Glomerular visceral epithelial cell (primary cell): ENCODE data around the gene CRAMP1.
"Not testable (repeated sequence)": the region's sequence is repeated elsewhere in the genome, so short reads cannot be mapped to it uniquely, and the experiment has no call there.

Experiments used
- DNase-seq: peaks from one replicate; pipeline ENCODE4 v3.0.0-alpha.2; 2016; ENCODE audit errors: extremely low spot score

CRAMP1 gene, protein sequence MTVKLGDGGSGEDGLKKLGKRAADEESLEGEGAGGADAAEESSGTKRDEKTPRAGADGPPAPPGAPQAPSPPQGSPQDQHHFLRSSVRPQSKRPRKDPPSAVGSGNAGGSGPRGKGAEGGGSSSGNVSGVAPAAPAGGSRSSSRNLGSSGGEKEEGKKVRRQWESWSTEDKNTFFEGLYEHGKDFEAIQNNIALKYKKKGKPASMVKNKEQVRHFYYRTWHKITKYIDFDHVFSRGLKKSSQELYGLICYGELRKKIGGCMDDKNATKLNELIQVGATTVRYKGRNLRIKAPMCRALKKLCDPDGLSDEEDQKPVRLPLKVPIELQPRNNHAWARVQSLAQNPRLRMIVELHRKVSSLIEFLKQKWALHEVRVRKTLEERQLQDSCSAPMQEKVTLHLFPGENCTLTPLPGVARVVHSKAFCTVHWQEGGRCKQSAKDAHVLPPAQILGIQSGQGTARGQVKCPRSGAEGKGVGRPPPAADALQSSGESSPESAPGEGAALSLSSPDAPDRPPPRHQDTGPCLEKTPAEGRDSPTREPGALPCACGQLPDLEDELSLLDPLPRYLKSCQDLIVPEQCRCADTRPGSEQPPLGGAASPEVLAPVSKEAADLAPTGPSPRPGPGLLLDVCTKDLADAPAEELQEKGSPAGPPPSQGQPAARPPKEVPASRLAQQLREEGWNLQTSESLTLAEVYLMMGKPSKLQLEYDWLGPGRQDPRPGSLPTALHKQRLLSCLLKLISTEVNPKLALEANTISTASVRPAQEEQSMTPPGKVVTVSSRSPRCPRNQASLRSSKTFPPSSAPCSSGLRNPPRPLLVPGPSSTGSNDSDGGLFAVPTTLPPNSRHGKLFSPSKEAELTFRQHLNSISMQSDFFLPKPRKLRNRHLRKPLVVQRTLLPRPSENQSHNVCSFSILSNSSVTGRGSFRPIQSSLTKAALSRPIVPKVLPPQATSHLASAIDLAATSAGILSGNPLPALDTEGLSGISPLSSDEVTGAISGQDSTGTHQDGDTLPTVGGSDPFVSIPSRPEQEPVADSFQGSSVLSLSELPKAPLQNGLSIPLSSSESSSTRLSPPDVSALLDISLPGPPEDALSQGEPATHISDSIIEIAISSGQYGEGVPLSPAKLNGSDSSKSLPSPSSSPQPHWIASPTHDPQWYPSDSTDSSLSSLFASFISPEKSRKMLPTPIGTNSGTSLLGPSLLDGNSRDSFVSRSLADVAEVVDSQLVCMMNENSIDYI (N-terminal part only)

DNA sequence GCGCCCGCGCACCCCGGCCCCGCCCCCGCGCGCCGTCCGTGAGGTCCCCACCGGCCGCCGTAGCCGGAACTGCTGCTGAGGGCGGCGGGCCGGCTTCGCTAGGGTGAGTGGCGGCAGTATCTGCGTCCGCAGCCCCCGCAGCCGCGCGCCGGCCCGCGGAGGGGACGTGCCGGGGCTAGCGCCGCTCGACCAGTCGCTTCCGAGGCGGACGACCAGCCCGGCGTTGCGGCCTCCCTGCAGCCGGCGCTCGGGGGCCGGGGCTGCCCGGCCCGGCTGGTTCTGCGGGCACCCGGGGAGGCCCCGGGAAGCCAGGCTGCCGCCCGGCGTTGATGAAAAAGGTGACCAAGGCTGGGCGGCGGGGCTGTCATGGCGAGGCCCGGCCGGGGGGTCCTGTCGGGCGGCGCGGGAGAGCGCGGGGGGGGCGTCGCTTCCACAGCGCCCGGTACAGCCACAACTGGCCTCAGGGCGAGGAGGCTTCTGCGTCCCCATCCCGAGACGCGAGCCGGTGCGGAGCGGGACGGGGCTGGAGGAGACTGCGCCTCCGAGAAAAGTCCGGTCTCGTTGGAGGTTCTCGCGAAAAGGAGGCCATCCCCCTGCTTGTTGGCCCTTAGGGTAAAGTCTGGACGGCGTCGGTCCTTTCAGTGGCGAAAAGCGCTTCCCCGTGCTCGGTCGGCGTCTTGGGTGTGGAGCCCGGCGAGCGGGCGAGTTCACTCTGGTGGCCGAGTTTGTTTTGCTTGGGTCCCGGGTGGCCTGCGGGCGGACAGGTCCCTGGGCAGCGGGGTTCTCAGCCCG is at the start of gene CRAMP1:
Gene CRAMP1, plus strand, starts transcription at position 41 of the 792 bp plus-strand sequence. CDS start 2,280 bp downstream, outside the sequence.
- DNase-seq: peak; percentile 12

DNA sequence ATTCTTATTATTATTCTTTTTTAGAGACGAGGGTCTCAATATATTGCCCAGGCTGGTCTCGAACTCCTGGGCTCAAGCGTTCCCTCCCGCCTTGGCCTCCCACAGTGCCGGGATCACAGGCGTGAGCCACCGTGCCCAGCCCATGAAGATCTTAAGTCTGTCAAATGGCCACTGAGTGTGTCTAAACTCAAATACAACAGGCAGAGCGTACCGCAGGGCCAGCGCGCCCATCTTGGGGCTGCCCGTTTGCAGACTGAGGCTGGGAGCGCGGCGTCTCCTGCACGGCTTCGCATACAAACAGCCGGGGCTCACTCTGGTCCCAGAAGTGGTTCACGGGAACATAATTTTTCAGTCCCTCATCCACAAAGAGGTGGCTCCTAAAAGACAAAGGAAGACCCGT is 48.4 kb upstream of the CRAMP1 start:
- DNase-seq: no peak

DNA sequence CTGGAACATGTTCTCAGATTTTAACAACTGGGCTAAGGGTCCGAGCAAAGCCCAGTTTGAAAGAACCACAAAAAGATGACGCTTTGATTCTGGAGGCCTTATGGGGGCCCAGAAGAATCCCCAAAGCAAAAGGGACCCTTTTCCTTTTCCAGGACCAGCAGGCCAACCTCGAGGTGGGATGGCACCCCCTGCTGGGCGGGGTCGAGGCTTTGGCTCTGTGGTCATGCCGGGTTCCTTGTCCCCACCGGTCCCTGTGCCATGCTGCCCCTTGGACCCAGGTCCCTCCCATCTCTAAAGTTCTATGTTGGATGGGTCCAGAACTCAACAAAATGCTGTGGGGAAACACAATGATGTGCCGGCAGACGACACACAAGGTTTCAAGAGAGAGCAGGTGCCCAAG is 47.8 kb upstream of the CRAMP1 start:
- DNase-seq: no peak

DNA sequence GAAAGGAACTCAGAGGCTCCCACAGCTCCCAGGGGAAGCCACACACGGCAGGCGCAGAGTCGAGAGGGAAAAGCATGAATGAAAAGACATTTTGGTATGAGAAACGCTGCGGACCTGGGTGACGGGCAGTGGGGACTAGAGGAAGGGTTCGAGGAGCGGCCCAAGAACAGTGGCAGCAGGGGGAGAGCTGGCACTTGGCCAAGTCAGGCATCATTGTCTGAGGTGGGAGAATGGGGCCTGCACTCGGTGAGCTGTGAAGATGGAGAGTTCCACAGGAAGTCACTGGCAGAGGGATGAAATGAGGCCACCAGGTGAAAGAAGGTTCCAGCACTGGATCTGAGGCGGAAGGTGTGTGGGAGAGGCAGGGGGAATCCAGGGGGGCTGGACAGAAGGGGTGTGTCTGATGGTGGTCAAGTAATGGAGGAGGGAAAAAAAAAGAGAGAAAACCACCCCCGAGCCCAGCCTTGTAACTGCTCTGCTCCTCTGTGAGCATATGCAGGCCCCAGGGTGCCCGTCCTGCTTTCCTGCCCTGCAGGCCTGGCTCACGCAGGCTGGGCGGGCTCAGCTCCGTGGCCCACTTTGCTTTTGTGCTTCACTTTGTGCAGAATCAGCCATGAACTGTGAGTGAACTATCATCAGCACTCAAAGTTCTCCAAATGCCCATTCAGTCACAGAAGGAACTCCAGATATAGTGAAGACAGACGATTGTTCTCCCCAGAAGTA is 46.9 kb upstream of the CRAMP1 start:
- no peak for DNase-seq

DNA sequence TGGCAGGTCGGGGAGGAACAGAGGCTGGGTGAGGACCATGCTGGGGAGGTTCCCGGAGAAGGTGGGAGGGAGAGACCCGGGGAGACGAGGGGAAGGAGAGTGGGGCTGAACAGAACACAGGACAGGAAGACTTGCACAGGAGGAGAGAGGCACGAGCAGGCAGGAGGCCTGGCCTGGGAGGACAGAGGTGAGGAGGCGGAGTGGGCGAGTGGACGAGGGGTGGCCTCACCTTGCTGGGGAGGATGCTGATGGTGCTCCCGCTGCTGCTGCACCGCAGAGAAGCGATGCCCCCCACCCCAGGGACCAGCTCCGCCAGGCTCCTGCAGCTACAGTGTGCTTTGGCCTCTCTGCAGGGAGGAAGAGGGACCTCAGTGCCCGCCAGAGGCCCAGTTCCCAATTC is 44.2 kb upstream of the CRAMP1 start:
- no peak for DNase-seq

DNA sequence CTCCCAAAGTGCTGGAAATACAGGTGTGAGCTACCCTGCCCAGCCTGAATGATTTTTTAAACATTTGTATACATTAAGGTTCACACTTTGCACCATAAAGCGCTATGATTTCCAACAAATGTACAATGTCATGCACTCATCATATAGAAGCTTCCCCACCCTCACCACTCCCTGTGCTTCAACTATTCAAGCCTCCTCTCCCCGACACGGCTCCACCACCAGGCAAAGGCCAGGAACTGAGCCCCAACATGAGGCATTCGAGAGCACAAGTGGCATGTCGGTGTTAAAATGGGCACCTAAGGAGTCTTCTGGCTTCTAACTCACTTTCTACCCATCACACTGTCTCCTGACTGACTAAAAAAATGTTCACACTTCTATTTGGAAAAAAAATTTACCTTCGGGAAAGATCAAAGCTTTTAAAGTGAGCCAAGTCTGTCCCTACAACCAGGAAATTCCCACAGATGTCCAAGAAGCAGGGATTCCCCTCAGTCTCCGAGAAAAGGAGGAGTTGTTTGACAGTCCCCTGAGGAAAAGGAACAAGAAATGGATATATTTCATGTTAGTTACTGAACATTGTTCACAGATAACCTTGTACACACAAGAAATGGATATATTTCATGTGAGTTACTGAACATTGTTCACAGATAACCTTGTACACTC is 41.0 kb upstream of the CRAMP1 start:
- DNase-seq: no peak

DNA sequence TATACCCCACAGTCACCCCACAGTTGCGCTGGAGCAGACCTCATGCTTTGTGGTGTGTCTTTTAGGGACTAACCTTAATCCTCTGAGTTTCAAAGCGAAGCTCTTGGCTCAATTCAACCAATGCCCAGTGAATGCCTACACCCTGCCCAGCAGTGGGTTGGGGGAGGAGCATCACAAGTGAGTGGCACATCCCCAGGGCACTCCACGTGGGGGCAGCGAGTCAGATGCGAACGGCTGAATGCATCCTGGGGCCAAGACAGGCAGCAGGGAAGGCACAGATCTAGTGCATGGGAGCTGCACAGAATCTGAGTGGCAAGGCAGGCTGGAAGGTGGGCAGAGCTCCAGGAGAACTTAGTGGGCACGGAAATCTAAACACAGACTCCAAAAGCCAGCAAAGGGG is 39.5 kb upstream of the CRAMP1 start:
- peak; percentile 24 for DNase-seq

DNA sequence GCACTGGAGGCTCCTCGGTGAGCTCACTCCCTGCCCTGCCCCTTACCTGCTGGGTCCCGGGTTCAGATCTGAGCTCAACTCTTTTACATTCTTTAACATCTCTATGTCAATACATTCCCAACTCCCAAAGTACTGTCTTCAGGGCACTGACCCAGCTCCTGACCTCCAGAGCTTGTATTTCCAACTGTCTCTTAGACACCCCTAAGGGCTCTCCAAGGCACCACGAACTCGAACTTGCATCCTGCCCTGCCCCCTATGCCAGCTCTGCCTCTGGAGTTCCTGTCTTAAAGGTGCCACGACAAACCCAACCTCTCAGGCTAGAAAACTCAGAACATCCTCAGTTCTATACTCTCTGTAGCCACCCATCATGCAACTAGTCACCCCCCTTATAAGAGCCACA is 38.9 kb upstream of the CRAMP1 start:
- DNase-seq: no peak

DNA sequence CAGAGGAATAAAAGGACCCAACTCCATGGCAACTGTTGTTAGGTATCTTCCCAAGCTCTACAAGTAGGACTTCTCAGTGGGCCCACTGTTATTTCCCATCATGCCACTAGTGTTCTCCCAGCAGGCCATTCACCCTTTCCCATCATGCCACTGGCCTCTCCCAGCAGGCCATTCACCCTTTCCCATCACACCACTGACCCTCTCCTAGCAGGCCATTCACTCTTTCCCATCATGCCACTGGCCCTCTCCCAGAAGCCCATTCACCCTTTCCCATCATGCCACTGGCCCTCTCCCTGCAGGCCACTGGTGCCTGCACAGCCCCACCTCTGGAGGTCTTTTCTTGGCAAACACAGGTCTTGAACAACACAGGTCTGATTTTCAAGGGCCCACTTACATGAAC is 36.6 kb upstream of the CRAMP1 start:
- no peak for DNase-seq

DNA sequence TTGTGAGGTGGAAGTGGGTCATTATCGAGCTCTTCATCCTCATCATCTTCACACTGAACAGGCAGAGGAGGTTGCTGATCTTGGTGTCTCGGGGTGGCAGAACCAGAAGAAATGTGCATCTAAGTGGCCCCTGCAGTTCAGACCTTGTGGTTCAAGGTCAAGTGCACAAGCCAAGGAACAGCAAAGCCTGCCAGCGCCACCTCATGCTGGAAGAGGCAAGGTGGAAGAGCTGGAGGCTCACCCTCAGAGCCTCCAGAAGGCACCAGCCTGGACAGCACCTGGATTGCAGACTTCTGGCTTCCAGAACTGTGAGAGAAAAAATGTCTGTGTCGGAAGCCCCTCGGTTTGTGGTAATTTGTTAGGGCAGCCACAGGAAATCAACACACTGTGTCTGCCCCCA is 32.9 kb upstream of the CRAMP1 start:
- no peak for DNase-seq

DNA sequence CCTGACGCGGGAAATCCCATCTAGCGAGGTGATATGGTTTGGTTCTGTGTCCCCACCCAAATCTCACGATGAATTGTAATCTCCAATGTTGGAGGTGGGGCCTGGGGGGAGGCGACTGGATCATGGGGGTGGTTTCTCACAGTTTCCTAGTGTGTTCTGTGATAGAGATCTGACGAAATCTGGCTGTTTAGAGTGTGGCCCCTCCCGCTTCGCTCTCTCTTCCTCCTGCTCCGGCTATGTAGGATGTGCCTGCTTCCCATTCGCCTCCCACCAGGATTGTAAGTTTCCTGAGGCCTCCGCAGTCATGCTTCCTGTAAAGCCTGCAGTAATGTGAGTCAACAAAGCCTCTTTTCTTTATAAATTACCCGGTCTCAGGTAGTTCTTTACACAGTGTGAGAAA is 31.9 kb upstream of the CRAMP1 start:
- DNase-seq: no peak

DNA sequence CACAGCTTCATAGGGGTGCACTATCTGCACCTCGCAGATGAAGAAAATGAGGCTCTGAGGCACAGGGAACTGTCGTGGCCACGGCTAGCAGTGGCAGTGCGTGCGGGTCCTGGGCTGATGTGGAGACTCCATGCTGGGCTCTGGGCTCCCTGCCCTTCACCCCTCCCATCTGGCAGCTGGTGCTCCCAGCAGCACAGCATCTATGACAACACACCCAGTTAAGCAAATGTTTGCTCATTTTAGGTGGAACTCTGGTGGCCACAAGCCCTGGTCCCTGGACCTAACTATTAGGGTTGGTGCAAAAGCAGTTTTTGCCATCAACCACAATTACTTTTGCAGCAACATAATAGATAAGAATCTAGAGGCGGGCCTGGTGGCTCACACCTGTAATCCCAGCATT is 31.2 kb upstream of the CRAMP1 start:
- no peak for DNase-seq

DNA sequence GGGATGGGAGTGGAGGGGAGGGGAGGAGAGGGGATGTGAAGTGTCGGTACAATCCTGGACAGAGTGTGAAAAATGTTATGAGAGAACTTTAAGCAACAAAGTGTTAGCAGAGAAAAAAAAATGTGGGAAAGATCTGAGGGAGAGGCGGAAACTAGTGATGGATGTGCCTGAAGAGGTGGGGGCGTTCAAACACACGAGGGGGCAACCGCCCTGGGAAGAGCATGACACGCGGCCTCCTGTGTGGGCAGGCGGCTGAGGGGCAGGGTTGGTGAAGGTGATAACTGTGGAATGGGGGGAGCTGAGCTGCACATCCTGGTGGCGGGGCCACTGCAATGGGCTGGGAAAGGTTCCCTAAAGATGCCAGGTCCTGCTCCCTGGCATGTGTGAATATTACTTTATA is 30.4 kb upstream of the CRAMP1 start:
- no peak for DNase-seq

DNA sequence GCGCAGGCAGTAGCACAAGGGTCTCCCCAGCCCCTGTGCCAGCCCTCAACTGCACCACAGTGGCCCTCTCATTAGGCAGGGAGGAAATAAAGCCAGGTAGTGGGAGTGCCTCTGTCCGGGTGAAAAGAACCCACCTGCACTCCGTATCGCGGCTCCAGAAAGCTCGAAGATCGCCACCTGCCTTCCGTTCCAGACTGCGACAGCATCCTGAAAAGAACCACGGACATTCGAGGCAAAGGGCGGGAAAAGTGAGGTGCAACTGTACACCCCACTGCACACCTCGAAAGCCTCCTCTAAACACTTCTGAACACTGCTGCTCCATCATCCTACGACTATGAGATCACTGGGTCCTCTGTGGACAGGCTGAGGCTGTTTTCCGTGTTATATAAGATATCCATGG is 29.0 kb upstream of the CRAMP1 start:
- no peak for DNase-seq

DNA sequence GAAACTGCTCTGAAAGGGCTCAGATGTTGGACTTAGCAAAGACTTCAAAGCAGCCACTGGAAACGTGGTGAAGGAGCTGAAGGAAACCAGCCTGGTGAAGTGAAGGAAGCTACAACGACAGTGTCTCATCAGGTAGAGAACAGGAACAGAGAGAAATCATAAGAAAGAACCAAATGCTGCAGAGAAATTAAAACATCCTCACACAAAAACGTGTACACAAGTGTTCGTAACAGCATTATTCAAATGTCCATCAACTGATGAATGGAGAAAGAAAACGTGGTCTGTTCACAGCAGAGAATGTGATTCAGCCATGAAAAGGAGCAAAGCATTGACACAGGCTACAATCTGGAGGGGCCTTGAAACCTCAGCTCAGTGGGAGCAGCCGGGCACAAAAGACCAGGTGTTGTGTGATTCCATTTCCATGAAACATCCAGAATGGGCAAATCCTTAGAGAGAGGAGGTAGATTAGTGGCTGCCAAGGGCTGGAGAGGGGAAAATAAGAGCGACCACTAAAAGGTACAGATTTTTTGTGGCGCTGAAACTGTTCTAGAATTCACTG is 27.2 kb upstream of the CRAMP1 start:
- DNase-seq: no peak

DNA sequence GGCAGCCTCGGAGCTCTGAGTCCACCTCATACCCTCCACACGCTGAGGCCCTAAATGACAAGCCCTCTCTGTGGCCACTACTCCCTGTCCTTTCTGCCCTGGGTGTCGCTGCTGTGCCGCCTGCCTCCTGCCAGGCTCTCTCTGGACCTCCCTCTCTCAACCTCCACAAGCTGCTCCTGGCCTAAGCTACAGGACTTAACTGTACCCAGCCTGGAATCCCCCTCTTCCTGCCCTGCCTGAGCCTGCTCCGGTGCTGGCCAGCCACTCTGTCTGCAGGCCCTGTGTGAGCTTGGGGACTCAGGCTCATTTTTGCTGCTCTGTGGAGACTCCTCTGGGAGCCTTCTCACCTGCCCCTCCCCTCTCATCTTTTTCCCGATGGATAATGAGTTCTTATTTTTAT is 21.8 kb upstream of the CRAMP1 start:
- DNase-seq: no peak

DNA sequence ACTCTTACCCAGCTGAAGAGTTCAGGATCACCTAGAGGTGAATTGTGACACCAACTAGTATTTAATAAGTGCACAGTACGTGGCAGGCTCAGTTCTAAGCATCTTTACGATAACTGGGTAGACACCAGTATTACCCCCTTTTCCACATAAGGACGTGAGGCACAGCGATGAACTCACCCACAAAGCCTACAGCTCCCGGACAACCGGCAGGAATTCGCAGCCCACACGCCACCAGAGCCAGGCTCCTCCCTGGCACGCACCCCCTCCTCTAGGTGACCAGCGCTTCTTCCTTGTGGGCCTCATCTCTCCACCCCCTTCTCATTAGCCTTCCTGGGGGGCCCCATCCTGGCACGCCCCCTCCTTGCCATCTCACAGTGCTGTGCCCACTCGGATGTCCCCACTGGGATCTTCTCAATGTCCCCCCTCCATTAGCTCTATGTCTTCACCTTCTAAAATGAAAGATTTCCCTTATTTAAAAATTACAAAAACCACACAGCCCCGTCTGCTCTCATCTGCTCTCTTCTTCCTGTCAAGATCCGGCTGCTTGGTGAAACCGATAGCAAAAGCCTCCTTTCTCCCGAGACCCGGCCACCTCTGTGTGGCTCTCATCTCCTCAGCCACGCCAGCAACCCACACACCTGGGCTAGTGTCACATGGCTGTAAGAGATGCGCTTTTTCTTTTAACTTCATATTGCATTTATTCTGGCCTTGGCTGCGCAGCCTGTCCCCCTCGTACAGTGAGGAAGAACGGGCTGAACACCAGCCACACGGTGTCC is 21.0 kb upstream of the CRAMP1 start:
- DNase-seq: no peak

DNA sequence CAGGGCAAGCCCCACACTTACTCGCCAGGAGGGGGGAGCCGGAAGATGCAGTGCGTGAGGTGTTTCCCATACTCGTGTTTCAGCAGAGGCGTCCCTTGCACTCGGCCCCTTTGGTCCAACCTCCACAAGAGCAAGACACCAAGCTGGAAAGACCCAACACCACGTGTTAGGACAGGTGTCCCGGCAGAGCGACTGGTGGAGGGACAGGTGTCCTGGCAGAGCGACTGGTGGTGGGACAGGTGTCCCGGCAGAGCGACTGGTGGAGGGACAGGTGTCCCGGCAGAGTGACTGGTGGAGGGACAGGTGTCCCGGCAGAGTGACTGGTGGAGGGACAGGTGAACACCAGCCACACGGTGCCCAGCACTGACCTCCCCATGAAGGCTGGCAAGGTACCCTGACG is 19.7 kb upstream of the CRAMP1 start:
- no peak for DNase-seq

DNA sequence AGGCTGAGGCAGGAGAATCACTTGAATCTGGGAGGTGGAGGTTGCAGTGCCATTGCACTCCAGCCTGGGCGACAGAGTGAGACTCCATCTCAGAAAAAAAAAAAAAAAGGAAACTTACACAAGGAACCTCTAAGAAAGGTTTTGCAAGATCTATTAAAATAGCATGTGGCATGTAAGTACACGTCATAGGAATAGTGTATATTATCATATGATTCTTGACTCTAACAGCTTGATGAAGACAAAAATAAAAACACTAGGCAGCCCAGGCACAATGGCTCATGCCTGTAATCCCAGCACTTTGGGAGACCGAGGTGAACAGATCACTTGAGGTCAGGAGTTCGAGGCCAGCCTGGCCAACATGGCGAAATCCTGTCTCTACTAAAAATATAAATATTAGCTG is 16.6 kb upstream of the CRAMP1 start:
- DNase-seq: not testable (repeated sequence)
